Osteoblast (primary cell): ENCODE measurements around the gene POT1. TPM values are rescaled to one million over a fixed set of nuclear protein-coding genes. Genes with fewer than 3 reads are reported as not detected.

Source experiments
- DNase-seq: peaks from one replicate; pipeline ENCODE4 v3.0.0; 2011; ENCODE audit warnings: low spot score, mixed read lengths; ENCODE audit not compliant: insufficient read length; ENCODE audit errors: missing footprints
- H2AFZ ChIP-seq: 2 replicates; pipeline ENCODE4 v1.6.0; 2011; ENCODE audit warnings: mild to moderate bottlenecking, low read length
- H3K27ac ChIP-seq: 2 replicates; pipeline ENCODE4 v1.5.1; 2011; ENCODE audit warnings: mild to moderate bottlenecking, low read depth, low read length, moderate library complexity
- H3K27me3 ChIP-seq: 2 replicates; pipeline ENCODE4 v1.6.0; 2012; ENCODE audit warnings: mild to moderate bottlenecking, control low read depth, inconsistent platforms, low read length, moderate library complexity; ENCODE audit not compliant: insufficient read depth
- H3K36me3 ChIP-seq: 2 replicates; pipeline ENCODE4 v1.5.1; 2011; ENCODE audit warnings: mild to moderate bottlenecking, low read length, control low read depth, moderate library complexity; ENCODE audit not compliant: insufficient read depth
- H3K4me1 ChIP-seq: 2 replicates; pipeline ENCODE4 v1.5.1; 2011; ENCODE audit warnings: mild to moderate bottlenecking, low read length, control low read depth, moderate library complexity; ENCODE audit not compliant: insufficient read depth
- H3K4me2 ChIP-seq: 2 replicates; pipeline ENCODE4 v1.6.0; 2011; ENCODE audit warnings: mild to moderate bottlenecking, low read length; ENCODE audit not compliant: insufficient read depth
- H3K4me3 ChIP-seq: fragments of 200-600 bp; sonication (generic); 3 replicates; pipeline ENCODE4 v1.5.1; 2012; ENCODE audit warnings: mild to moderate bottlenecking, low read length, inconsistent platforms; ENCODE audit not compliant: insufficient read depth
- H3K79me2 ChIP-seq: 2 replicates; pipeline ENCODE4 v1.6.0; 2012; ENCODE audit warnings: mild to moderate bottlenecking, low read length, control low read depth, inconsistent platforms; ENCODE audit not compliant: insufficient read depth
- H3K9me3 ChIP-seq: 2 replicates; pipeline ENCODE4 v1.5.1; 2011; ENCODE audit warnings: low read depth, low read length, control low read depth
- H4K20me1 ChIP-seq: 2 replicates; pipeline ENCODE4 v1.6.0; 2012; ENCODE audit warnings: mild to moderate bottlenecking, low read length, control low read depth; ENCODE audit not compliant: insufficient read depth
- CTCF ChIP-seq: IDR thresholded peaks from 2 replicates; pipeline ENCODE4 v1.5.1; 2011; ENCODE audit warnings: mild to moderate bottlenecking, low read depth, low read length, moderate library complexity; ENCODE audit errors: extremely low read depth
- total RNA-seq: library from RNA; depleted of rRNA; stranded (reverse); fragments of >200 nt; gene quantifications from 2 replicates; pipeline ENCODE4 v1.2.3, GENCODE V29; 2012

Gene POT1
- total RNA-seq, 1 donor, result 23.5 TPM

- H3K27me3 ChIP-seq, result no peaks in the 10 kb centered on the region
- TF ChIP-seq CTCF, result no peak
- no peaks in the 10 kb centered on the region for H3K36me3 ChIP-seq
- H3K4me3 ChIP-seq, result no peak overlapping the region
- H2AFZ ChIP-seq, result no peak overlapping the region
- H3K4me2 ChIP-seq, result no peak overlapping the region
- no peak overlapping the region for H3K27ac ChIP-seq
- no peaks in the 10 kb centered on the region for H3K4me1 ChIP-seq
- DNase-seq, result no peak
- H3K79me2 ChIP-seq, result no peaks in the 10 kb centered on the region
- no peaks in the 10 kb centered on the region for H4K20me1 ChIP-seq
- no peaks in the 10 kb centered on the region for H3K9me3 ChIP-seq
Measured at GRCh38 chr7:124907490-124907889, 22.1 kb downstream of the POT1 start.

- Histone ChIP-seq H3K9me3 (no peaks in the 10 kb centered on the region), H3K4me2 (no peak overlapping the region), H3K79me2 (no peaks in the 10 kb centered on the region), H3K27me3 (no peaks in the 10 kb centered on the region), H2AFZ (no peak overlapping the region), H4K20me1 (no peaks in the 10 kb centered on the region), H3K4me1 (no peaks in the 10 kb centered on the region), H3K4me3 (no peak overlapping the region), H3K36me3 (no peaks in the 10 kb centered on the region), H3K27ac (peak overlapping the region; percentile 26)
- no peak for DNase-seq
- no peak for TF ChIP-seq CTCF
Measured at GRCh38 chr7:124898531-124898930, 31.1 kb downstream of the POT1 start.

GRCh38 chr7:124896001-124896400 is 33.6 kb downstream of the POT1 start:
- TF ChIP-seq CTCF, result no peak
- DNase-seq, result no peak
- Histone ChIP-seq H3K27ac (no peak overlapping the region), H3K4me1 (no peaks in the 10 kb centered on the region), H4K20me1 (no peaks in the 10 kb centered on the region), H3K4me2 (no peak overlapping the region), H3K36me3 (peaks cover 7% of the 10 kb centered on the region), H3K4me3 (no peak overlapping the region), H3K79me2 (no peaks in the 10 kb centered on the region), H3K27me3 (no peaks in the 10 kb centered on the region), H3K9me3 (no peaks in the 10 kb centered on the region), H2AFZ (no peak overlapping the region)

GRCh38 chr7:124893140-124893827 is 36.3 kb downstream of the POT1 start:
- no peaks in the 10 kb centered on the region for H3K27me3 ChIP-seq
- H4K20me1 ChIP-seq, result no peaks in the 10 kb centered on the region
- H3K4me2 ChIP-seq, result no peak overlapping the region
- H3K36me3 ChIP-seq, result peaks cover 7% of the 10 kb centered on the region
- no peak overlapping the region for H2AFZ ChIP-seq
- H3K9me3 ChIP-seq, result no peaks in the 10 kb centered on the region
- H3K4me3 ChIP-seq, result no peak overlapping the region
- H3K27ac ChIP-seq, result no peak overlapping the region
- no peak for DNase-seq
- no peaks in the 10 kb centered on the region for H3K79me2 ChIP-seq
- TF ChIP-seq CTCF, result no peak
- H3K4me1 ChIP-seq, result no peaks in the 10 kb centered on the region
